NCI-H524 (cell line): Measurements from ENCODE around the gene TUT7.
A peak's percentile ranks its signal among the peaks of the same experiment; 100 is the strongest.
"Not testable (repeated sequence)": the region's sequence is repeated elsewhere in the genome, so short reads cannot be mapped to it uniquely, and the experiment has no call there.

Experiments
- DNase-seq, 2 experiments: peaks; one replicate each; lab custom pipeline; 2025; lab: John Stamatoyannopoulos, UW

Gene TUT7

GRCh38 chr9:86354011-86354817 is at the start of gene TUT7:
Gene TUT7 (minus strand): TSS chr9:86354410. CDS start chr9:86353199, 1,211 bp downstream.
- peak; percentile 61 to 80 for DNase-seq

- DNase-seq, result no peak
Measured at GRCh38 chr9:86402591-86402990, 48.4 kb upstream of the TUT7 start.

GRCh38 chr9:86396412-86396811 is 42.2 kb upstream of the TUT7 start:
- DNase-seq, result no peak

- not testable (repeated sequence) for DNase-seq
Measured at GRCh38 chr9:86390184-86390583, 36.0 kb upstream of the TUT7 start.

GRCh38 chr9:86389628-86390027 is 35.4 kb upstream of the TUT7 start:
- no peak for DNase-seq

- no peak for DNase-seq
Measured at GRCh38 chr9:86387376-86387775, 33.2 kb upstream of the TUT7 start.

- not testable (repeated sequence) for DNase-seq
Measured at GRCh38 chr9:86383000-86383399, 28.8 kb upstream of the TUT7 start.

- no peak for DNase-seq
Measured at GRCh38 chr9:86376016-86376415, 21.8 kb upstream of the TUT7 start.

GRCh38 chr9:86369810-86370209 is 15.6 kb upstream of the TUT7 start:
- DNase-seq, result no peak

- no peak for DNase-seq
Measured at GRCh38 chr9:86368871-86369521, 14.8 kb upstream of the TUT7 start.

- DNase-seq, result no peak
Measured at GRCh38 chr9:86361176-86361575, 7.0 kb upstream of the TUT7 start.

- DNase-seq, result no peak
Measured at GRCh38 chr9:86359151-86359879, 5.1 kb upstream of the TUT7 start.

- DNase-seq, result no peak
Measured at GRCh38 chr9:86356871-86357866, 3.0 kb upstream of the TUT7 start.

GRCh38 chr9:86355814-86356213 is 1.6 kb upstream of the TUT7 start:
- no peak for DNase-seq

GRCh38 chr9:86354818-86355309 is 654 bp upstream of the TUT7 start:
- DNase-seq, result no peak

- DNase-seq, result peak in 1 of 2 experiments; percentile 22
Measured at GRCh38 chr9:86353655-86354010, 577 bp downstream of the TUT7 start.

- no peak for DNase-seq
Measured at GRCh38 chr9:86352440-86353077, 1.7 kb downstream of the TUT7 start.

GRCh38 chr9:86351880-86352279 is 2.3 kb downstream of the TUT7 start:
- no peak for DNase-seq

- DNase-seq, result no peak
Measured at GRCh38 chr9:86350006-86350760, 4.0 kb downstream of the TUT7 start.

- no peak for DNase-seq
Measured at GRCh38 chr9:86349271-86349670, 4.9 kb downstream of the TUT7 start.
